Esophagus muscularis mucosa (tissue), 4 donors: ENCODE measurements around the gene LRRC27. TPM values are rescaled to one million over a fixed set of nuclear protein-coding genes. Genes with fewer than 3 reads are reported as not detected.
"Not testable (repeated sequence)": the region's sequence is repeated elsewhere in the genome, so short reads cannot be mapped to it uniquely, and the experiment has no call there.

Experiments used
- DNase-seq: peaks from one replicate; pipeline ENCODE4 v3.0.0-alpha.2; 2017; ENCODE audit errors: extremely low spot score
- H3K27ac ChIP-seq, 4 donors: fragments of 200-600 bp; sonication (generic); replicated peaks in 1 of 4; 1 replicate in 3 of 4; 2 replicates in 1 of 4; pipeline ENCODE4 v1.5.1; 2016 to 2019; ENCODE audit warnings: mild to moderate bottlenecking in 1 of 4
- H3K27me3 ChIP-seq, 4 donors: fragments of 200-600 bp; sonication (generic); one replicate each; pipeline versions ENCODE4 v1.5.1 to v1.6.0; 2016 to 2019
- H3K36me3 ChIP-seq, 4 donors: fragments of 200-600 bp; sonication (generic); one replicate each; pipeline ENCODE4 v1.5.1; 2016 to 2019
- H3K4me1 ChIP-seq, 4 donors: fragments of 200-600 bp; sonication (generic); one replicate each; pipeline ENCODE4 v1.5.1; 2016 to 2019
- H3K4me3 ChIP-seq, 4 donors: fragments of 200-600 bp; sonication (generic); 1 replicate in 2 of 4; 2 replicates in 2 of 4; pipeline ENCODE4 v1.5.1; 2016 to 2019; ENCODE audit warnings: mild to moderate bottlenecking in 4 of 4, moderate library complexity in 1 of 4
- H3K9me3 ChIP-seq, 4 donors: fragments of 200-600 bp; sonication (generic); 1 replicate in 3 of 4; 2 replicates in 1 of 4; pipeline ENCODE4 v1.5.1; 2016 to 2019
- CTCF ChIP-seq, 3 experiments: fragments of 200-600 bp in 2 of 3; fragments of 450-650 bp in 1 of 3; sonication (generic) in 2 of 3; IDR thresholded peaks; one replicate each; pipeline ENCODE4 v1.5.1; 2017 to 2019; ENCODE audit warnings: antibody characterized with exemption in 3 of 3, mild to moderate bottlenecking in 2 of 3, moderate library complexity in 1 of 3
- EP300 ChIP-seq: sonication (generic); formaldehyde crosslinking; IDR thresholded peaks from one replicate; pipeline ENCODE4 v1.6.1; 2017; ENCODE audit warnings: antibody characterized with exemption
- POLR2A ChIP-seq: fragments of 450-650 bp; IDR thresholded peaks from one replicate; pipeline ENCODE4 v1.6.1; 2017; ENCODE audit warnings: antibody characterized with exemption, moderate library complexity, mild to moderate bottlenecking, low read depth
- POLR2AphosphoS5 ChIP-seq, 2 donors: sonication (generic); formaldehyde crosslinking; IDR thresholded peaks; one replicate each; pipeline ENCODE4 v1.6.1; 2017; ENCODE audit warnings: antibody characterized with exemption in 2 of 2
- WGBS: methylation state at CpG from one replicate; pipeline ENCODE4 v1.1.5; 2018; 5-methylcytosine and 5-hydroxymethylcytosine counted together
- intact Hi-C: fragments of 100-400 bp; cut with DNase I; formaldehyde crosslinking; loops from one replicate; pipeline ENCODE4 v1.15.1; 2023
- total RNA-seq, 4 donors: library from RNA; depleted of rRNA; stranded (reverse); fragments of >200 nt; gene quantifications; one replicate each; pipeline versions ENCODE4 v1.1.0 to v1.2.1, GENCODE V29; 2016

The LRRC27 gene
- total RNA-seq, 4 donors from 2014 or later, result 5.8 to 19.1 (median 9.5) TPM

- Histone ChIP-seq H3K36me3 (peaks cover 0 to 7% (median 0%) of the 10 kb centered on the region in 4 donors), H3K4me3 (no peak overlapping the region), H3K27me3 (no peaks in the 10 kb centered on the region), H3K27ac (no peak overlapping the region), H3K9me3 (peaks cover 0 to 4% (median 2%) of the 10 kb centered on the region in 4 donors), H3K4me1 (no peaks in the 10 kb centered on the region)
- intact Hi-C loops, result no loop called here
- DNase-seq, result no peak
- TF ChIP-seq CTCF (IDR thresholded peaks at IDR 0.05) (no peak), POLR2AphosphoS5 (IDR thresholded peaks at IDR 0.05) (no peak), POLR2A (no peak), EP300 (no peak)
- WGBS, result 89% methylated on average over 7 of the region's 7 CpGs
Observed at GRCh38 chr10:132377326-132377725, 45.3 kb downstream of the LRRC27 start.

GRCh38 chr10:132379026-132379425 is 47.0 kb downstream of the LRRC27 start:
- intact Hi-C loops, result not testable (repeated sequence)

DNA sequence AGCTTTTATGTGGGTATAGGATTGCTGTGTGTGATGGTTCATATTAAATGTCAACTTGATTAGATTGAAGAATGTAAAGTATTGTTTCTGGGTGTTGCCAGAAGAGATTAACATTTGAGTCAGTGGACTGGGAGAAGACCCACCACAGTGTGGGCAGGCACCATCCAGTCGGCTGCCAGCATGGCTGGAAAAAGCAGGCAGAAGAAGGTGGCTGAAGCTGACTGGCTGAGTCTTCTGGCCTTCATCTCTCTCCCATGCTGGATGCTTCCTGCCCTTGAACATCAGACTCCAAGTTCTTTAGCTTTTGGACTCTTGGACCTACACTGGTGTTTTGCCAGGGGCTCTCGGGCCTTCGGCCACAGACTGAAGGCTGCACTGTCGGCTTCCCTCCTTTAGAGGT is 49.0 kb downstream of the LRRC27 start:
- 98% methylated on average over 4 of the region's 4 CpGs for WGBS
- DNase-seq, H3K4me1 ChIP-seq, H3K27me3 ChIP-seq, H3K4me3 ChIP-seq, H3K9me3 ChIP-seq, H3K36me3 ChIP-seq, H3K27ac ChIP-seq: not testable (repeated sequence)
- intact Hi-C loops, result loop anchor here (10.0 kb wide), 1 partner anchor 264 kb away; no protein-coding TSS in a partner anchor

More at GRCh38 chr10:132379026-132379425, 47.0 kb downstream of the LRRC27 start:
- H3K27ac ChIP-seq, H3K27me3 ChIP-seq, H3K36me3 ChIP-seq, H3K9me3 ChIP-seq, DNase-seq, H3K4me3 ChIP-seq, H3K4me1 ChIP-seq: not testable (repeated sequence)
- WGBS, result 86% methylated on average over 16 of the region's 16 CpGs

DNA sequence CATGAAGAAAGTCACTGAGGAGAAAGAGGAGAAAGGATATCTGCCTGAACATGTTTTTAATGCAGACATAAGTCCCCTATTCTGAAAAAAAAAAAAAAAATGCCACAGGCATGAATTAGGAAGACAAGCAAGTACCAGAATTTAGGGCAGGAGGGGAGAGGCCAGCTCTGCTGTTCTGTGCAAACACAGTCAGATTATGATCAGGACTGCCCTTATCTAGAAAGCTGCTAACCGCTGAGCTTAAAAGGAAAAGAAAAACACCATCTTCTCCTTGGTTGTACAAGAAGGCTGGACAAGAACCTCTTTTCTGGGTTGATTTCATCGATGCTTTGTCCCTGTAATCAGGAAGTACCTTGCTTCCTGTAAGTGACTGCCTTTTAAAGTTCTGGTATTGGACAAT is 49.7 kb downstream of the LRRC27 start:
- Histone ChIP-seq H3K4me3 (no peak overlapping the region), H3K9me3 (peaks cover 0 to 4% (median 2%) of the 10 kb centered on the region in 4 donors), H3K27me3 (no peaks in the 10 kb centered on the region), H3K4me1 (no peaks in the 10 kb centered on the region), H3K36me3 (peaks cover 0 to 3% (median 0%) of the 10 kb centered on the region in 4 donors), H3K27ac (no peak overlapping the region)
- DNase-seq, result no peak
- TF ChIP-seq POLR2AphosphoS5 (IDR thresholded peaks at IDR 0.05), result no peak
- WGBS, result 86% methylated on average over 2 of the region's 2 CpGs
- intact Hi-C loops, result loop anchor here (10.0 kb wide), 1 partner anchor 263 kb away; no protein-coding TSS in a partner anchor

- intact Hi-C loops, result loop anchor here (10.0 kb wide), 1 partner anchor 262 kb away; no protein-coding TSS in a partner anchor
- Histone ChIP-seq H3K4me3 (no peak overlapping the region), H3K27me3 (no peaks in the 10 kb centered on the region), H3K9me3 (peaks cover 0 to 4% (median 2%) of the 10 kb centered on the region in 4 donors), H3K36me3 (peaks cover 0 to 2% (median 0%) of the 10 kb centered on the region in 4 donors), H3K4me1 (peaks cover 0 to under 1% (median 0%) of the 10 kb centered on the region in 4 donors), H3K27ac (no peak overlapping the region)
- TF ChIP-seq POLR2AphosphoS5 (IDR thresholded peaks at IDR 0.05) (no peak), EP300 (no peak), POLR2A (no peak), CTCF (IDR thresholded peaks at IDR 0.05) (no peak)
- 87% methylated on average over 16 of the region's 16 CpGs for WGBS
- DNase-seq, result no peak
Observed at GRCh38 chr10:132382231-132382922, 50.4 kb downstream of the LRRC27 start.

DNA sequence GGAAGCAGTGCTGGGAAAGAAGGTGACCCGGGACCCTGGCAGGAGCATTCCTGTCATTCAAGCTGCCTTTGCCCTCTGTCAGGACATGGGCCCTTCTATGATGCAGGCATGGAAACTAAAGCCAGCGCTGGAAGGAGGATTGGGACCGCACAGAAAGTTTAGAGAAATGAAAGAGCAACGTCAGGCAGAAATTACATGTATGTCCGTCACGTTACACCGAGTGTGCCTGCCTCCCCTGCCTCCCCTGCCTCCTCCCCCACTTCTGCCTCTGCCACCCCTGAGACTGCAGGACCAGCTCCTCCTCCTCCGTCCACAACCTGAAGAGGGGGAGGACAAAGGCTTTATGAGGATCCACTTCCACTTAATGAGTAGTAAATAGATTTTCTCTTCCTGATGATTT is 51.1 kb downstream of the LRRC27 start:
- intact Hi-C loops, result loop anchor here (10.0 kb wide), 1 partner anchor 262 kb away; no protein-coding TSS in a partner anchor
- no peaks in the 10 kb centered on the region for H3K36me3 ChIP-seq
- DNase-seq, result no peak

More for the DNA sequence above, 51.1 kb downstream of the LRRC27 start:
- TF ChIP-seq POLR2AphosphoS5 (IDR thresholded peaks at IDR 0.05) (no peak), POLR2A (no peak), EP300 (no peak), CTCF (IDR thresholded peaks at IDR 0.05) (no peak)
- Histone ChIP-seq H3K9me3 (peaks cover 0 to 4% (median 2%) of the 10 kb centered on the region in 4 donors), H3K4me3 (no peak overlapping the region), H3K4me1 (peaks cover 4 to 7% (median 5%) of the 10 kb centered on the region in 4 donors), H3K27me3 (no peaks in the 10 kb centered on the region), H3K27ac (no peak overlapping the region)
- 85% methylated on average over 8 of the region's 8 CpGs for WGBS
